ENCODE data around the gene BARX1.
A peak's percentile ranks its signal among the peaks of the same experiment; 100 is the strongest.
"Not testable (repeated sequence)": the region's sequence is repeated elsewhere in the genome, so short reads cannot be mapped to it uniquely, and the experiment has no call there.

BARX1 gene

DNA sequence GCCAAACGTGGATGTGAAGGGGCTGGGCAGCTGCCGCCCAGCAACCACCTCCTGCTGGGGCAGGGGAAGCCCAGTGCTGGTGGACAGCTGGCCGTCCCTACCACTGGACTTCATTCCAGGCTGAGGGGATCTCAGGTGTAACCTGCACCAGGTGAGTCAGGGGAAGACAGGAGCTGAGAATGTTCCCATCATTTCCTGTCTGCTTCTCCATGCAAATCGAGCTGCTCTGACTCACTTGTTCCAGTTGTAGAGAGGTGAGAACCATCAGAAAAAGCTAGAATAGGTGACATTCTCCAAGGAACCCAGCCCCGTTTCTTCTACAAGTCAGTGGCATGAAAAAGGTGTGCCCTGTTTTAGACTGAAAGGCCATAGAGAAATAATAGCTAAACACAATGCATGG is 21.8 kb upstream of the BARX1 start:
- TF ChIP-seq, protein P1, sequence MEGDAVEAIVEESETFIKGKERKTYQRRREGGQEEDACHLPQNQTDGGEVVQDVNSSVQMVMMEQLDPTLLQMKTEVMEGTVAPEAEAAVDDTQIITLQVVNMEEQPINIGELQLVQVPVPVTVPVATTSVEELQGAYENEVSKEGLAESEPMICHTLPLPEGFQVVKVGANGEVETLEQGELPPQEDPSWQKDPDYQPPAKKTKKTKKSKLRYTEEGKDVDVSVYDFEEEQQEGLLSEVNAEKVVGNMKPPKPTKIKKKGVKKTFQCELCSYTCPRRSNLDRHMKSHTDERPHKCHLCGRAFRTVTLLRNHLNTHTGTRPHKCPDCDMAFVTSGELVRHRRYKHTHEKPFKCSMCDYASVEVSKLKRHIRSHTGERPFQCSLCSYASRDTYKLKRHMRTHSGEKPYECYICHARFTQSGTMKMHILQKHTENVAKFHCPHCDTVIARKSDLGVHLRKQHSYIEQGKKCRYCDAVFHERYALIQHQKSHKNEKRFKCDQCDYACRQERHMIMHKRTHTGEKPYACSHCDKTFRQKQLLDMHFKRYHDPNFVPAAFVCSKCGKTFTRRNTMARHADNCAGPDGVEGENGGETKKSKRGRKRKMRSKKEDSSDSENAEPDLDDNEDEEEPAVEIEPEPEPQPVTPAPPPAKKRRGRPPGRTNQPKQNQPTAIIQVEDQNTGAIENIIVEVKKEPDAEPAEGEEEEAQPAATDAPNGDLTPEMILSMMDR (IDR thresholded peaks at IDR 0.05; ENCODE audit: low read length), result no peak
- TF ChIP-seq EZH2 (optimal IDR thresholded peaks at IDR 0.05; ENCODE audit: low read depth, low read length) (no peak), EZH2phosphoT487 (IDR thresholded peaks at IDR 0.05; ENCODE audit: low read length) (no peak)
- H3K27me3 ChIP-seq (replicated peaks; ENCODE audit: insufficient read depth, low read length), result no peaks in the 10 kb centered on the region
- H3K9ac ChIP-seq (ENCODE audit: low read length), result no peak overlapping the region
- H3F3A ChIP-seq (ENCODE audit: insufficient read depth, low read length), result no peaks in the 10 kb centered on the region
- H3K9me3 ChIP-seq (replicated peaks; ENCODE audit: insufficient read depth, low read length), result no peaks in the 10 kb centered on the region
- no peaks in the 10 kb centered on the region for H4K20me1 ChIP-seq (ENCODE audit: insufficient read depth, low read length)
- no peaks in the 10 kb centered on the region for H3K9me2 ChIP-seq (replicated peaks; ENCODE audit: insufficient read depth, low read length)
- no peak overlapping the region for H3K27ac ChIP-seq (ENCODE audit: low read length)
- H2AFZ ChIP-seq (ENCODE audit: low read length), result no peak overlapping the region
- H3K79me2 ChIP-seq (ENCODE audit: low read length), result no peaks in the 10 kb centered on the region
- no peaks in the 10 kb centered on the region for H3K36me3 ChIP-seq (replicated peaks; ENCODE audit: insufficient read depth, low read length)
- H3K4me1 ChIP-seq (ENCODE audit: low read length), result no peaks in the 10 kb centered on the region
- no peak for DNase-seq
- no peak overlapping the region for H3K4me3 ChIP-seq (ENCODE audit: low read length)
- H3K4me2 ChIP-seq (ENCODE audit: low read depth, low read length), result no peak overlapping the region

DNA sequence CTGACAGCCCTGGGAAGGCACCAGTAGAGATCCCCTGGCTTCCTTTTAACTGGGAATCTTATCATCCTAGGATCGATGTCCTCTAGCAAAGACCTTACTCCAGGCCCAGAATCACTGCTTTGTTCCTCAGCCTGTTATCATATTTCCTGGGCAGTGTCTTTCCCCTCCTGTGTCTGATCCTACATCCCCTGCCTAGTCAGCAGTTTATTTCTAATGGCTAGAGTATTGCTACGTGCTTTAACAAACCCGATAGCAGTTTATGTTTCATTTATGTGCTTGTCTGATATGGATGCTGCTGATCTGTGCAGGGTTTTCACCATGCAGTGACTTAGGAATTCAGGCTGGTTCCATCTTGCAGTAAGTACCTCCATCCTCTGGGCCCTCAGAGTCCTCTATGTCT is 20.9 kb upstream of the BARX1 start:
- no peak overlapping the region for H3K4me3 ChIP-seq (ENCODE audit: low read length)
- H3K9me3 ChIP-seq (replicated peaks; ENCODE audit: insufficient read depth, low read length), result no peaks in the 10 kb centered on the region
- no peak overlapping the region for H2AFZ ChIP-seq (ENCODE audit: low read length)
- H3K4me2 ChIP-seq (ENCODE audit: low read depth, low read length), result no peak overlapping the region
- H3K9ac ChIP-seq (ENCODE audit: low read length), result no peak overlapping the region
- no peaks in the 10 kb centered on the region for H3K36me3 ChIP-seq (replicated peaks; ENCODE audit: insufficient read depth, low read length)
- H3K27ac ChIP-seq (ENCODE audit: low read length), result no peak overlapping the region
- no peaks in the 10 kb centered on the region for H3F3A ChIP-seq (ENCODE audit: insufficient read depth, low read length)
- H3K27me3 ChIP-seq (replicated peaks; ENCODE audit: insufficient read depth, low read length), result no peaks in the 10 kb centered on the region
- no peaks in the 10 kb centered on the region for H4K20me1 ChIP-seq (ENCODE audit: insufficient read depth, low read length)
- no peak for TF ChIP-seq EZH2 (optimal IDR thresholded peaks at IDR 0.05; ENCODE audit: low read depth, low read length)
- DNase-seq, result no peak
- H3K79me2 ChIP-seq (ENCODE audit: low read length), result no peaks in the 10 kb centered on the region
- H3K4me1 ChIP-seq (ENCODE audit: low read length), result no peaks in the 10 kb centered on the region
- no peaks in the 10 kb centered on the region for H3K9me2 ChIP-seq (replicated peaks; ENCODE audit: insufficient read depth, low read length)

DNA sequence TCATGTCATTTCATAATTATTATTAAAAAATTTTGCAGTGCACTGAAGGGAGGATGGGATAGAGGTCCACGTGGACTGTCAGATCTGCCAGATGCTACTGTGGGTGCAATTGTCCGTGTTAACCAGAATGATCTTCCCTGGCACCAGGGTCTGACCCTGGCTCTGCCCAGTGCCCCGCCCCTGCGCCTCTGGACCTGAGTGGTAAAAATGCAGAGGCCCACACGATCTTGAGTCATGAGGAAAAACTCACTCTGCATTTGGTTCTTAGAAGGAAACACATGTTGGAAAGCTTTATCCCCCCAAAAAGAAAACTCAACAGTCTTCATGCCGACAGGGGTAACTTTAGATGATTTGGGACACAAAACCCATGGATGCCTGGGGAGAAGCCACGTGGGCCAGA is 20.1 kb upstream of the BARX1 start:
- Histone ChIP-seq H3K9ac (ENCODE audit: low read length) (no peak overlapping the region), H3K4me3 (ENCODE audit: low read length) (no peak overlapping the region), H3K9me3 (replicated peaks; ENCODE audit: insufficient read depth, low read length) (no peaks in the 10 kb centered on the region), H3K27me3 (replicated peaks; ENCODE audit: insufficient read depth, low read length) (no peaks in the 10 kb centered on the region), H3K4me2 (ENCODE audit: low read depth, low read length) (no peak overlapping the region), H3F3A (ENCODE audit: insufficient read depth, low read length) (no peaks in the 10 kb centered on the region), H3K27ac (ENCODE audit: low read length) (no peak overlapping the region), H2AFZ (ENCODE audit: low read length) (no peak overlapping the region), H3K79me2 (ENCODE audit: low read length) (no peaks in the 10 kb centered on the region), H4K20me1 (ENCODE audit: insufficient read depth, low read length) (no peaks in the 10 kb centered on the region), H3K4me1 (ENCODE audit: low read length) (no peaks in the 10 kb centered on the region), H3K36me3 (replicated peaks; ENCODE audit: insufficient read depth, low read length) (no peaks in the 10 kb centered on the region), H3K9me2 (replicated peaks; ENCODE audit: insufficient read depth, low read length) (no peaks in the 10 kb centered on the region)
- no peak for DNase-seq
- TF ChIP-seq EZH2 (optimal IDR thresholded peaks at IDR 0.05; ENCODE audit: low read depth, low read length), result no peak
- TF ChIP-seq, protein P1 (IDR thresholded peaks at IDR 0.05; ENCODE audit: low read length), result no peak
- TF ChIP-seq EZH2phosphoT487 (IDR thresholded peaks at IDR 0.05; ENCODE audit: low read length), result no peak

DNA sequence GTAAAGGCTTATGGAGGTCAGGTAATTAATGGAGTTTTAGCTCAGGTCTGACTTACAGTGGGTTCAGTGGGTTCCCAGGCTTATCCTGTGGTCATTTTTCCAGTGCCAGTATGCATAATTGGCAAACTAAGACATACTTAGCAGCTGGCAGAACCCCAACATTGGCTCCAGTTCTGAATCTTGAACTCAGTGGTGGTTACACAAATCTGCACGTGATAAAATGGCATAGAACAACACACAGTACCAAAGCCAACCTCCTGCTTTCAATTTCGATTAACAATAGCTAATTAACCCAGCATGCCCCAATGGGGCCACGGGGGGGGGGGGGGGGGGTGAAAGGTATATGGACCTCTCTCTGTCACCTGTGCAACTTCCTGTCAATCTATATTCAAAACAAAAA is 19.0 kb upstream of the BARX1 start:
- TF ChIP-seq EZH2phosphoT487 (IDR thresholded peaks at IDR 0.05; ENCODE audit: low read length) (no peak), EZH2 (optimal IDR thresholded peaks at IDR 0.05; ENCODE audit: low read depth, low read length) (no peak)
- TF ChIP-seq, protein P1 (IDR thresholded peaks at IDR 0.05; ENCODE audit: low read length), result no peak
- Histone ChIP-seq H3K9ac (ENCODE audit: low read length) (no peak overlapping the region), H2AFZ (ENCODE audit: low read length) (no peak overlapping the region), H3K4me2 (ENCODE audit: low read depth, low read length) (no peak overlapping the region), H3K27me3 (replicated peaks; ENCODE audit: insufficient read depth, low read length) (no peaks in the 10 kb centered on the region), H3K79me2 (ENCODE audit: low read length) (no peaks in the 10 kb centered on the region), H3K27ac (ENCODE audit: low read length) (no peak overlapping the region), H3K4me1 (ENCODE audit: low read length) (no peaks in the 10 kb centered on the region), H3K9me2 (replicated peaks; ENCODE audit: insufficient read depth, low read length) (no peaks in the 10 kb centered on the region), H3K4me3 (ENCODE audit: low read length) (no peak overlapping the region), H3K9me3 (replicated peaks; ENCODE audit: insufficient read depth, low read length) (no peaks in the 10 kb centered on the region), H3F3A (ENCODE audit: insufficient read depth, low read length) (no peaks in the 10 kb centered on the region), H4K20me1 (ENCODE audit: insufficient read depth, low read length) (no peaks in the 10 kb centered on the region), H3K36me3 (replicated peaks; ENCODE audit: insufficient read depth, low read length) (no peaks in the 10 kb centered on the region)
- DNase-seq, result peak; percentile 51

- not testable (repeated sequence) for H3K27ac ChIP-seq (ENCODE audit: low read length)
Measured at GRCh38 chr9:93972655-93973054, 17.5 kb upstream of the BARX1 start.

More at GRCh38 chr9:93972655-93973054, 17.5 kb upstream of the BARX1 start:
- not testable (repeated sequence) for H3F3A ChIP-seq (ENCODE audit: insufficient read depth, low read length); H3K4me1 ChIP-seq (ENCODE audit: low read length); H3K36me3 ChIP-seq (replicated peaks; ENCODE audit: insufficient read depth, low read length); H3K4me3 ChIP-seq (ENCODE audit: low read length); H4K20me1 ChIP-seq (ENCODE audit: insufficient read depth, low read length); H3K79me2 ChIP-seq (ENCODE audit: low read length); DNase-seq; H3K9ac ChIP-seq (ENCODE audit: low read length); H3K9me2 ChIP-seq (replicated peaks; ENCODE audit: insufficient read depth, low read length); H3K4me2 ChIP-seq (ENCODE audit: low read depth, low read length); H3K9me3 ChIP-seq (replicated peaks; ENCODE audit: insufficient read depth, low read length); H3K27me3 ChIP-seq (replicated peaks; ENCODE audit: insufficient read depth, low read length); H2AFZ ChIP-seq (ENCODE audit: low read length)
